Activated CD4-positive, alpha-beta T cell treated with anti-CD3 and anti-CD28 coated beads, Interleukin-2, amount 50 U/mL, for 4 hours (primary cell): ENCODE results near the gene TTC33.

ENCODE experiments used
- DNase-seq, 2 experiments: peaks; one replicate each; pipeline ENCODE4 v3.0.0-alpha.2; 2020

Gene TTC33

GRCh38 chr5:40560474-40561110 is 195.2 kb downstream of the TTC33 start:
- DNase-seq, result peak in 1 of 2 experiments; percentile 1

DNA sequence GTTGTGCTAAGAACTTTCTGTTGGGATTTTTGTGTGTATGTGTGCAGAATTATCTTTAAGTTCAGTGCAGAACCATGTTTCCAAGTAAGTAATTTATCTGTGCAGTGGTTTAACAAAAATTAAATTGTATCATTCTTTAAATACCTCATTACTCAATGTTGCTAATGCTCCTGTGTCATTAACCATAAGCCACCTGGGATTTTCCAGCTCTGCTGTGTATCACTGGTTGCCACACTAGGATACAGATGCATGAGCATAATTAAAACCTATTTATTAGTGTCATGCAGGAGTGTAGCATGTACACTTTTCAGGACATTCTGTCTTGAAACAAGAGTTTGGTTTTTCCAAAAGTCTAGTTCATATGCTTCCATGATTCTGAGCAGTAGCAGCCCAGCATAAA is 196.5 kb downstream of the TTC33 start:
- no peak for DNase-seq

- no peak for DNase-seq
Measured at GRCh38 chr5:40557501-40557900, 198.3 kb downstream of the TTC33 start.

DNA sequence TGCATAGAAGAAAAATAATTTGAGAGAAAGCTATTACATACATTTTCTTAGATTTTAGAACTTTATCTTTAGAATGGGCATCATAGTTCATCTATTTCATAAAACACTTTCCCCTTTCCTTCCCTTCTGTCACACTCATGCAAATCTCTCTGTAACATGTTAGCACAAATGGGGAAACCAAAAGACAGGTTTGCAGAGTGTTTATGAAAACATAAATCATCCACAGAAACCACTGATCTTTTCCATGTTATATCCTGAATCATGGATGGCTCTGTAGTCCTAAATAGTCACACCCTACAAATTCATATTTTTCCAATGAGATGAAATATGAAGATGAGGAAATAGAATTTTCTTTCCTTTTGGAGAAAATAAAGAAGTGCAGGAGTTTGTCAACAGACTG is 198.9 kb downstream of the TTC33 start:
- no peak for DNase-seq

DNA sequence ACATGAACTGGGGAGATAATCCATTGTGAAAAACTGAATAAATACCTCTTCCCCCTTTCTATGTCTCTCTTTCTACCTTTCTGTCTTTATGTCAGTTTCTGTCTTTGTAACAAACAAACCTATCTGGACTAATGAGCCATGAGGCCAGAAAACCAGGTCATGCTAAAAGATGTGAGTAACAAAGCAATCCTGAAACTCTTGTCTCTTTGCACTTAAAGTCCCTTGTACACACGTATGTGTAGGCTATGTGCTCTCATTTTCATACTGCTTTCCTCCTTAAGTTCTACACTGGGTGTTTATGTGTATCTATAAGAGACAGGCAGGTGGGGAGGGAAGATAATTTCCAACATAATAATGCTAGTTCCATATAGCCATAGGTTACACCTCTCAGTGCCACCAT is 199.9 kb downstream of the TTC33 start:
- DNase-seq, result no peak

DNA sequence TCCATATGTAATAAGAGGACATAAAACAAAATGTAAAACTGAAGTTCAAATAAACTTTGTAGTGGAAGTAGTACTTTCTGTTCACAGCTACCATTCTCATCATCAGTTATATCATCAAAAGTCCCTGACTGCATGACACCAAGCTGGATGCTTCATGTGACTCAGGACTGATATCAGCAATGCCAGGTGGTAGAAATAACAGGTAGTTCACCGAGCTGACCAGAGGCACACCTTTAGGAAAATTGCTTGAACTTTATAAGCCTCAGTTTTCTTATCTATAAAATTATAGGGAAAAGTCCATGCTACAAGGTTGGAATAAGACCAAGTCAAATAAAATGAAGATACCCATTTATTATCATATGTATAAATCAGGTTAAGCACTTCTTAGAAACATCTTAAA is 200.9 kb downstream of the TTC33 start:
- DNase-seq, result no peak

GRCh38 chr5:40554054-40554453 is 201.7 kb downstream of the TTC33 start:
- DNase-seq, result no peak

DNA sequence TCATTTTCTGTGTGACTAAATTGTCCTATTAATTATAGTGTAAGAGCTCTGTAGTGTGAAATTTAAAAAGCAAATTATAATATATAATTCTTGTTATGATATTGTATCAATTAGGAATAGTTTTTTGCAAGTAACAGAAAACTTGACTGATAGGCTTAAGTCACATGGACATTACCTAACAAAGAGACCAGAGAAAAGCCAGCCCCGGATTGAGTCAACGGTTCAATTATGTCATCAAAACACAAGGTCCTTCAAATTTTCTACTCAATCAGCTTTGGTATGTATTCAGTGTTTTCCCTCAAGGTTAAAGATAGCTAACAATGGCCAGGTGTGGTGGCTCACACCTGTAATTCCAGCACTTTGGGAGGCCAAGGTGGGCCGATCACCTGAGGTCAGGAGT is 202.8 kb downstream of the TTC33 start:
- no peak for DNase-seq

DNA sequence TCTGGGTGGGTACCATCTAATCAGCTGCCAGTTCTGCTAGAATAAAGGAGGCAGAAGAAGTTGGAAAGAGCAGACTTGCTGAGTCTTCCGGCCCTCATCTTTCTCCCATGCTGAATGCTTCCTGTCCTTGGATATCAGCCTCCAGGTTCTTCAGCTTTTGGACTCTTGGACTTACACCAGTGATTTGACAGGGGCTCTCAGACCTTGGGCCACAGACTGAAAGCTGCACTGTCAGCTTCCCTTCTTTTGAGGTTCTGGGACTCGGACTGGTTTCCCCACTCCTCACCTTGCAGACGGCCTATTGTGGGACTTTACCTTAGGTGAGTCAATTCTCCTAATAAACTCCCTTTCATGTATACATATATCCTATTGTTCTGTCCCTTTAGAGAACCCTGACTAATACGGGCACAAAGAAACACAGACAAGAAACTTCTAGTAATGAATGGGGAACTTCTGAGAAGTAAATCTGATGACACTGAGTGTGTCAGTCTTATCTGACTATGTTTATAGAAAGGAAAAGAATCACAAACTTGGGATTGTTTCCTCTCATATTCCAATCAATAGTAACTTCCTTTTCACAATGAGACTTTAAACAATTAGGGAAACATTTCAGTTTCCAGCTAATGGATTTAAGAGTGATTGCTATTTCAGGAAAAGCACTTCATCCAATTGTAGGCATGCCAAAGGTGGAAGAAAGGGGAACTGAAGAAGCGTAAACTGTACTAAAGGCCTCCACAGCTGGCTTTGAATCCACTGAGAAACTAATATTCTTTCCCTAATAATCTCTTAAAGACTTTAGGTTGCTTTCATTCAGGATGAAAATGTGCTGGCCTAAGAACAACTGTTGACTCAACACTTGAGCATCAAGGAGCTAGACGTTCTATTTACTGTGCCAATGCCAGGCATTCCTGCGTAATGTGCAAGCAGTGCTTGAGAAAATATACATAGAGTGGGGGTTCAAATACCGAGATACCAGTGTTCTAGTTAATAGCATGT is 204.0 kb downstream of the TTC33 start:
- no peak for DNase-seq

DNA sequence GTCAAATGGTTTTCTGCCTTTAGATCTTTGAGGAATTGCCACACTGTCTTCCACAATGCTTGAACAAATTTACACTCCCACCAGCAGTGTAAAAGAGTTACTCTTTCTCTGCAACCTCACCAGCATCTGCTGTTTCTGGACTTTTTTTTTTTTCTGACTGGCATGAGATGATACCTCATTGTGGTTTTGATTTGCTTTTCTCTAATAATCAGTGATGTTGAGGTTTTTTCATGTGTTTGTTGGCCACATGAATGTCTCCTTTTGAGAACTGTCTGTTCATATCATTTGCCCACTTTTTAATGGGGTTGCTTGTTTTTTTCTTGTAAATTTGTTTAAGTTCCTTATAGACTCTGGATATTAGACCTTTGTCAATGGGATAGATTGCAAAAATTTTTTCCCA is 205.3 kb downstream of the TTC33 start:
- DNase-seq, result no peak

- DNase-seq, result no peak
Measured at GRCh38 chr5:40549616-40550015, 206.1 kb downstream of the TTC33 start.

DNA sequence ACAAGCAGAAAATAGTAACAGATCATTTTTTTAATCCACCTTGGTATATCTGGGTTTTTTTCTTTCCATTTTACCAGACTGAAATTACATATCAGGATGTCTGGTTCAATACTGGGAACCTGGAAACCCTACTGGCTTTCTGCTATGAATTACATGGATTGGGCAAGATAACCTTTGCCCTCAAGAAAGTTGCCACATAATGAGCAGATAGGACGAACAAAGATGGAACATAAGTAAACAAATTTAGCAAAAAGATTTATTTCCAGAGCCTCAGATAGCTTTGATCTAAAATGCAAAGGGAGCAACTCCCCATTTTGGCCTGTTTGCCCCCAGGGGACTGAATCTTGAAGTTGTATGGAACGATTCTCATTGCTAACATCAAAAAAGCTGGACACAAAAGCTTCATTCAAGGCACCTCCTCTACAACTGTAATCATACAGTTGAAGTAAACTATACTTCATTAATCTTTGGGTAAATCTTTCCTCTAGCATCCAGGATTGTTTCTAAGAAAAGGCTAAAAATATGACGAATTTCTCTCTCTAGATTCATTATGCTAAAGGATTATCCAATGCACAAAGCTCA is 207.7 kb downstream of the TTC33 start:
- DNase-seq, result no peak

GRCh38 chr5:40547557-40547956 is 208.2 kb downstream of the TTC33 start:
- DNase-seq, result no peak

DNA sequence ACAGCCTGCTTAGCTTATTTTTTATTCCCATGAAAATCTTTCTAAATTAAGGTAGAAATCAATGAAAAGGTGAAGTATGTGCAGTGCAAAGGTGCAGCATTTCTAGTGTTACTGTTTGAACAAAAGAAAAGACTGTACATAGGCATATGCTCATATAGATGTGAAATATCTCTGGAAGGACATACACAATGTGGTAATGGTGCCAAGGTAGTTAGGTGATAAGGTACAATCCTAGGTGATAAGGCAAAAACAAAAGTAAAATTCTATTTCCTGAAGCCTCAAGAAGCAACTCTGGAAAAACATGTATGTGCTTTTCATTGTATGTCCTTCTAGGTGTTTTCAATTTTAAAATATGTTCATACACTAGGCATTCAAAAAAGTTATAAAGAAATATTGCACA is 215.5 kb downstream of the TTC33 start:
- DNase-seq, result no peak

DNA sequence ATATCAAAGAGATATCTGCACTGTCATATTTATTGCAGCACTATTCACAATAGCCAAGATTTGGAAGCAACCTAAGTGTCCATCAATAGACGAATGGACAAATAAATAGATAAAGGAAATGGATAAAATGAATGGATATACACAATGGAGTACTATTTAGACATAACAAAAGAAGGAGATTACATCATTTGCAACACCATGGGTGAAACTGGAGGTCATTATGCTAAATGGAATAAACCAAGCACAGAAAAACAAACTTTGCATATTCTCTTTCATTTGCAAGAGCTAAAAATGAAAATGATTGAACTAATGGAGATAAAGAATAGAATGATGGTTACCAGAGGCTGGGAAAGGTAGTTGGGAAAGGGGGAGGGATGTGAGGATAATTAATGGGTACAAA is 231.1 kb downstream of the TTC33 start:
- no peak for DNase-seq

DNA sequence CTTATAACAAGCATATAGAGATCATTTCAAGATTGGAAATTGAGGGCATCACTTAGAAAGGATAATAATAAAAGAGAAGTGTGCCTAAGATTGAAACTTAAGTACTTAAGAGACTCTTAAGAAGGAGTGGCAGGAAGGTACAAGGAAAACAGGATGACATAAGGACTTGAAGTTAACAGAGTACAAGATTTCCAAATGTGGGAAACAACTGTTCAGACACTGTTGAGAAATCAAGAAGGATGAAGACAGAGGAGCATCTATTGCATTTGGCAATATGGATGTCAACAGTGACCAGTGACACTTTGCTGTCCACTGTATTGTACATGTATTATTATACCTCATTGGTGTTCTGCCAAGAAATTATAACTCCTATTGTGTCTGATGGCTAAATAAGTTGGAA is 233.8 kb downstream of the TTC33 start:
- no peak for DNase-seq

- DNase-seq, result no peak
Measured at GRCh38 chr5:40521108-40521785, 234.5 kb downstream of the TTC33 start.

DNA sequence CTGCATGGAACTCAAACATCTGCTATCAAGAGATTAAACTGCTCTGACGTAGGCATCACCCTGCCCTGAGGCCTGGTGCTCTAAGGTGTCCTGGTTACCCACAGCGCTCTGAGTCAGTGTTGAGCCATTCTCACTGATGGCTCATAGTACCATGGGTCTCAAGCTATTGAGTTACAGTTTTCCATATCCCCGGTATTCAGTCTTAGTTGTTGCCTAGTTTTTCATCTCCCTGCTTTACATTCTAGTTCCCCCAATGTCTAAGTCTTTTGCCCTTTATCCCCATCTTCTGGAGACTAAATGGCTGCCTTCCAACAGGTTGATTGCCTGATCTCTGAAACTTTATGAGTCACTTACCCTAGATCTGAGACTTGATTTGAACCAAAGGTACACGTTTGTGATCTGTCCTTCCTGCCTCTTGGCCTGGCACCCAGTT is 237.3 kb downstream of the TTC33 start:
- DNase-seq, result no peak

GRCh38 chr5:40515476-40515875 is 240.3 kb downstream of the TTC33 start:
- no peak for DNase-seq

DNA sequence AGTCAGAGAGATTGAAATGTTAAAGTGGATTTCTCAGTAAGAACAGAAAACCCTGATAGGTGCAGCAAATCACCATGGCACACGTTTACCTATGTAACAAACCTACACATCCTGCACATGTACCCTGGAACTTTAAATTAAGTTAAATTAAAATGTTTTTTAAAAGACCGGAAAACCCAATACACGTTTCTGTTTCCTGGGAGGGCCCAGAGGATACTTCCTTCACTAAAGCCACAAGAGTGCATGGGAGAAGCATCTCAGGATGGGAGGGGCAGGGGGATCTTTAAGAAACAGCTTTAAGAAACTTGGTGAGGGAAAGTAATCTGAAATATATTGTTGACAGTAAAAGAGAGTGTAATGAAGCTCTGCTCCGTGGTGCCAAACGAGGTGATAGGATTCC is 240.8 kb downstream of the TTC33 start:
- no peak for DNase-seq

- no peak for DNase-seq
Measured at GRCh38 chr5:40511801-40512200, 244.0 kb downstream of the TTC33 start.

DNA sequence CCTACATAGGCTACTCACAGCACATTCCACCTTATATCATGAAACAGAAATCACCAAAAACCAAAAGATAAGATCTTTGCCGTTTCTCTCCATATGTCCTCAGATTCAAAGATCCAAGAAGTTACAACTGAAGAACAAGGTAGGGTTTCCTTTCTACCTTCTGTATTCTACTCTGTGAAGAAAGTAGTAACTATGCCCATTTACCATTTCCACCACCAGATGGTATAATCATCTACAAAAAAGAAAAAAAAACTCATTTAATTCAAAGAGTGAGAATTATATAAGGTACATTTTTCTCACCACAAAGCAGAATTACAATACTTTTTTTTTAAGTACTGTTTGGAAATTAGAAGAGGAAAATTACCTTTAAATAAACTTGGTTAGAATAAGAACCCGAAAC is 248.7 kb downstream of the TTC33 start:
- DNase-seq, result no peak

DNA sequence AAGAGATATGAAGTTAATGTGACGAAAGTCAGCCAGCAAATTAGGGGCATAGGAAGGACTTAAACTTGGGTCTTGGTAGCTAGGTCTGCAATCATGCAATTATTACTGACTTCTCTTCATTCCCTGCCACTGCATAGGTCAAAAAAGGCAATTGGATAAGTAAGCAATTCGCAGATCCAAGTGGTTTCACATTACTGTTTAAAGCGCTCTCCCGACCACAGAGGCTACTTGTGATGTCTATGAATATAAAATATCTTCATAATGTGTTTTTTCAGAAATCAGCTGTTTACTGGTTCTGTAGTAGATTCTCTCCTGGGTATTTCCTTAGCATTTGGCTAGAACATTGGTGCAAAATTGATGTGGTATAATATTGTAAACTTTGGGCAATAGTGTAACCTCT is 250.7 kb downstream of the TTC33 start:
- DNase-seq, result no peak
